Measurements from ENCODE around the gene FDX2.

GRCh38 chr19:10295305-10295846, 20.4 kb downstream of the FDX2 start:
- TF ChIP-seq CTCF (IDR thresholded peaks at IDR 0.05; ENCODE audit: low read depth, low read length, poor library complexity, severe bottlenecking) (peak; percentile 27), EZH2phosphoT487 (IDR thresholded peaks at IDR 0.05; ENCODE audit: borderline replicate concordance, low read length) (no peak)
